MM.1S (cell line): ENCODE data around the gene UQCC2.

Source experiments
- DNase-seq: peaks from one replicate; pipeline ENCODE4 v3.0.0-alpha.2; 2015
- H2AFZ ChIP-seq: fragments of 300-600 bp; sonication (generic); 2 replicates; pipeline ENCODE4 v1.6.0; 2016; ENCODE audit warnings: antibody characterized with exemption, low read length
- H3F3A ChIP-seq: fragments of 300-600 bp; sonication (generic); 2 replicates; pipeline ENCODE4 v1.6.1; 2016; ENCODE audit warnings: mild to moderate bottlenecking, antibody characterized with exemption, low read length, moderate library complexity, mixed read lengths; ENCODE audit not compliant: insufficient read depth
- H3K27ac ChIP-seq: fragments of 300-600 bp; sonication (generic); 2 replicates; pipeline ENCODE4 v1.5.1; 2016; ENCODE audit warnings: mild to moderate bottlenecking, low read length
- H3K27me3 ChIP-seq: fragments of 300-600 bp; sonication (generic); replicated peaks from 2 replicates; pipeline ENCODE4 v1.6.0; 2016; ENCODE audit warnings: low read length; ENCODE audit not compliant: insufficient read depth
- H3K36me3 ChIP-seq: fragments of 300-600 bp; sonication (generic); replicated peaks from 2 replicates; pipeline ENCODE4 v1.6.1; 2016; ENCODE audit warnings: mild to moderate bottlenecking, low read length, mixed read lengths; ENCODE audit not compliant: insufficient read depth
- H3K4me1 ChIP-seq: fragments of 300-600 bp; sonication (generic); 2 replicates; pipeline ENCODE4 v1.6.1; 2016; ENCODE audit warnings: low read length, mixed read lengths
- H3K4me2 ChIP-seq: fragments of 300-600 bp; sonication (generic); 2 replicates; pipeline ENCODE4 v1.6.0; 2016; ENCODE audit warnings: low read depth, low read length
- H3K4me3 ChIP-seq: fragments of 300-600 bp; sonication (generic); 2 replicates; pipeline ENCODE4 v1.5.1; 2016; ENCODE audit warnings: low read length, mixed read lengths
- H3K79me2 ChIP-seq: fragments of 300-600 bp; sonication (generic); 2 replicates; pipeline ENCODE4 v1.6.1; 2016; ENCODE audit warnings: mixed run types, low read length, mixed read lengths
- H3K9ac ChIP-seq: fragments of 300-600 bp; sonication (generic); 2 replicates; pipeline ENCODE4 v1.6.1; 2016; ENCODE audit warnings: low read length, mixed read lengths
- H3K9me2 ChIP-seq: fragments of 300-600 bp; sonication (generic); replicated peaks from 2 replicates; pipeline ENCODE4 v1.6.1; 2016; ENCODE audit warnings: mild to moderate bottlenecking, low read length, mixed read lengths; ENCODE audit not compliant: insufficient read depth
- H3K9me3 ChIP-seq: fragments of 300-600 bp; sonication (generic); replicated peaks from 2 replicates; pipeline ENCODE4 v1.6.1; 2016; ENCODE audit warnings: mild to moderate bottlenecking, low read length, mixed read lengths; ENCODE audit not compliant: insufficient read depth
- H4K20me1 ChIP-seq: fragments of 300-600 bp; sonication (generic); 2 replicates; pipeline ENCODE4 v1.6.1; 2016; ENCODE audit warnings: mild to moderate bottlenecking, low read length, moderate library complexity, mixed read lengths; ENCODE audit not compliant: insufficient read depth
- EZH2 ChIP-seq: fragments of 300-600 bp; sonication (generic); optimal IDR thresholded peaks from 2 replicates; pipeline ENCODE3; 2017; ENCODE audit warnings: low read depth, mild to moderate bottlenecking, antibody characterized with exemption, low read length, mixed read lengths
- EZH2phosphoT487 ChIP-seq: fragments of 300-600 bp; sonication (generic); IDR thresholded peaks from 2 replicates; pipeline ENCODE4 v1.6.1; 2018; ENCODE audit warnings: antibody characterized with exemption, low read length
- TF ChIP-seq, protein P1 (sequence below): fragments of 300-600 bp; sonication (generic); IDR thresholded peaks from 2 replicates; pipeline ENCODE4 v1.5.1; 2016; ENCODE audit warnings: antibody characterized with exemption, low read length, mixed read lengths

UQCC2 gene

DNA sequence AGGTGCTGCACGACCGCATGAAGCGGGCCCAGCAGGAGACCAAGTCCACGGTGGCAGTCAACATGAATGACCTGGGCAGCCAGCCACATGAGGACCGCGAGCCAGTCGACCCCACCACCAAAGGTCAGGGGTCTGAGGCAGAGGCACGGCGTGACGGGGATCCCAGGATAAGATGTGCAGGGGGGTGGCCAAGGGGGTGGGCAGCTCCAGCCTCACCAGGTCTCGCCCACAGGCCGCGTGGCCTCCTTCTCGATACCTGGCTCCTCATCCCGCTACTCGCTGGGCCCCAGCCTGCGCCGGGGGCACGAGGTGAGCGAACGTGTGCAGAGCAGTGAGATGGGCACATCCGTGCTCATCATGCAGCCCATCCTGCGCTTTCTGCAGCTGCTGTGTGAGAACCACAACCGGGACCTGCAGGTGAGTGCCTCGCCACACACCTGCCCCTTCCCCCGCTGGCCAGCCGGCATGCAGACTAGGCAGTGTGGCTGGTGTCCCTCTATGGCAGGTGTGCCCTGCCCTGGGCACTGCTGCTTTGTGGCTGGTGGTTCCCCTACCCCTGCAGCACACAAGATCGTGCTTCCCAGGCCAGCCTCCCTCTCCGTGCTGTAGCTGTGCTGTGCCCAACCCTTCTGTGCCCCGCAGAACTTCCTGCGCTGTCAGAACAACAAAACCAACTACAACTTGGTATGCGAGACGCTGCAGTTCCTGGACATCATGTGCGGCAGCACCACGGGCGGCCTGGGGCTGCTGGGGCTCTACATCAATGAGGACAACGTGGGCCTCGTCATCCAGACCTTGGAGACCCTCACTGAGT is 25.9 kb downstream of the UQCC2 start:
- Histone ChIP-seq H3K9ac (no peak overlapping the region), H2AFZ (no peak overlapping the region), H3K9me3 (no peaks in the 10 kb centered on the region), H3K79me2 (no peaks in the 10 kb centered on the region), H3K36me3 (no peaks in the 10 kb centered on the region), H3K4me1 (no peaks in the 10 kb centered on the region), H4K20me1 (no peaks in the 10 kb centered on the region), H3K4me3 (no peak overlapping the region), H3F3A (no peaks in the 10 kb centered on the region), H3K9me2 (no peaks in the 10 kb centered on the region), H3K27ac (no peak overlapping the region), H3K4me2 (no peak overlapping the region), H3K27me3 (no peaks in the 10 kb centered on the region)
- no peak for DNase-seq
- TF ChIP-seq EZH2 (no peak), EZH2phosphoT487 (no peak)
- TF ChIP-seq, protein P1, sequence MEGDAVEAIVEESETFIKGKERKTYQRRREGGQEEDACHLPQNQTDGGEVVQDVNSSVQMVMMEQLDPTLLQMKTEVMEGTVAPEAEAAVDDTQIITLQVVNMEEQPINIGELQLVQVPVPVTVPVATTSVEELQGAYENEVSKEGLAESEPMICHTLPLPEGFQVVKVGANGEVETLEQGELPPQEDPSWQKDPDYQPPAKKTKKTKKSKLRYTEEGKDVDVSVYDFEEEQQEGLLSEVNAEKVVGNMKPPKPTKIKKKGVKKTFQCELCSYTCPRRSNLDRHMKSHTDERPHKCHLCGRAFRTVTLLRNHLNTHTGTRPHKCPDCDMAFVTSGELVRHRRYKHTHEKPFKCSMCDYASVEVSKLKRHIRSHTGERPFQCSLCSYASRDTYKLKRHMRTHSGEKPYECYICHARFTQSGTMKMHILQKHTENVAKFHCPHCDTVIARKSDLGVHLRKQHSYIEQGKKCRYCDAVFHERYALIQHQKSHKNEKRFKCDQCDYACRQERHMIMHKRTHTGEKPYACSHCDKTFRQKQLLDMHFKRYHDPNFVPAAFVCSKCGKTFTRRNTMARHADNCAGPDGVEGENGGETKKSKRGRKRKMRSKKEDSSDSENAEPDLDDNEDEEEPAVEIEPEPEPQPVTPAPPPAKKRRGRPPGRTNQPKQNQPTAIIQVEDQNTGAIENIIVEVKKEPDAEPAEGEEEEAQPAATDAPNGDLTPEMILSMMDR, result no peak

DNA sequence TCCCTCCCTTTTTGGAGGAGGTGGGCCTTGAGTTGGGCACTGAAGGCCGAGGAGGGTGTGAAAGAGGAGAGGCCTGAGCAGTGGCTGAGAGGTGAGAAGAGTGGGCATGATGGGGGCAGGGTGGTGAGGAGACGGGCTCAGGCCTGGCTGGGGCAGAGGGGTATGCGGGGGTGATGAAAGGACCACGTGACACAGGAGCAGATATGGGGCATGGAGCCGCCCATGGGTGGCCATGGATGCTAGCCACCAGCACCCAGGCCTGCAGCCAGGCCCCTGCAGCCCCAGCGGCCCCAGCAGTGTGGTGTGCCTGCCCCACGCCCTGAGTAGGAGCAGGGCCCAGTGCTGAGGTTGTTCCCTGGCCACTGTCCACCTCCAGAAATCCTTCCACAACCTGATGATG is 26.5 kb downstream of the UQCC2 start:
- no peaks in the 10 kb centered on the region for H3K36me3 ChIP-seq
- no peak overlapping the region for H3K4me2 ChIP-seq
- H3K4me1 ChIP-seq, result no peaks in the 10 kb centered on the region
- no peaks in the 10 kb centered on the region for H3K9me3 ChIP-seq
- H3F3A ChIP-seq, result no peaks in the 10 kb centered on the region
- H2AFZ ChIP-seq, result no peak overlapping the region
- H4K20me1 ChIP-seq, result no peaks in the 10 kb centered on the region
- H3K9ac ChIP-seq, result no peak overlapping the region
- no peak overlapping the region for H3K27ac ChIP-seq
- DNase-seq, result no peak
- H3K79me2 ChIP-seq, result no peaks in the 10 kb centered on the region
- H3K27me3 ChIP-seq, result no peaks in the 10 kb centered on the region
- no peak overlapping the region for H3K4me3 ChIP-seq
- no peak for TF ChIP-seq EZH2
- TF ChIP-seq, protein P1, result no peak
- TF ChIP-seq EZH2phosphoT487, result no peak
- no peaks in the 10 kb centered on the region for H3K9me2 ChIP-seq

GRCh38 chr6:33684428-33684896 is 27.0 kb downstream of the UQCC2 start:
- Histone ChIP-seq H3K79me2 (no peaks in the 10 kb centered on the region), H3K36me3 (no peaks in the 10 kb centered on the region), H3K27ac (no peak overlapping the region), H3K4me2 (no peak overlapping the region), H3K9me2 (no peaks in the 10 kb centered on the region), H3K4me3 (no peak overlapping the region), H2AFZ (no peak overlapping the region), H3K27me3 (no peaks in the 10 kb centered on the region), H3F3A (no peaks in the 10 kb centered on the region), H3K9me3 (no peaks in the 10 kb centered on the region), H4K20me1 (no peaks in the 10 kb centered on the region), H3K9ac (no peak overlapping the region), H3K4me1 (no peaks in the 10 kb centered on the region)
- no peak for DNase-seq
- TF ChIP-seq, protein P1, result no peak
- no peak for TF ChIP-seq EZH2
- TF ChIP-seq EZH2phosphoT487, result no peak
